Vagina (tissue), 2 donors: Measurements from ENCODE around the gene CSMD2.

Source experiments
- POLR2A ChIP-seq, 2 donors: fragments of 450-650 bp; IDR thresholded peaks; one replicate each; pipeline ENCODE4 v1.6.1; 2017; ENCODE audit warnings: antibody characterized with exemption in 2 of 2, mild to moderate bottlenecking in 2 of 2, moderate library complexity in 2 of 2
- POLR2AphosphoS5 ChIP-seq, 2 donors: sonication (generic); formaldehyde crosslinking; IDR thresholded peaks; one replicate each; pipeline ENCODE4 v1.9.0; 2017; ENCODE audit warnings: antibody characterized with exemption in 2 of 2, mild to moderate bottlenecking in 2 of 2, low read depth in 1 of 2; ENCODE audit not compliant: insufficient read depth in 1 of 2
- TF ChIP-seq, protein P1 (sequence below), 3 experiments: fragments of 450-650 bp in 2 of 3; fragments of 200-600 bp in 1 of 3; sonication (generic) in 1 of 3; IDR thresholded peaks; one replicate each; pipeline ENCODE4 v1.5.1; 2017 to 2019; ENCODE audit warnings: antibody characterized with exemption in 3 of 3, mild to moderate bottlenecking in 2 of 3, moderate library complexity in 2 of 3

DNA sequence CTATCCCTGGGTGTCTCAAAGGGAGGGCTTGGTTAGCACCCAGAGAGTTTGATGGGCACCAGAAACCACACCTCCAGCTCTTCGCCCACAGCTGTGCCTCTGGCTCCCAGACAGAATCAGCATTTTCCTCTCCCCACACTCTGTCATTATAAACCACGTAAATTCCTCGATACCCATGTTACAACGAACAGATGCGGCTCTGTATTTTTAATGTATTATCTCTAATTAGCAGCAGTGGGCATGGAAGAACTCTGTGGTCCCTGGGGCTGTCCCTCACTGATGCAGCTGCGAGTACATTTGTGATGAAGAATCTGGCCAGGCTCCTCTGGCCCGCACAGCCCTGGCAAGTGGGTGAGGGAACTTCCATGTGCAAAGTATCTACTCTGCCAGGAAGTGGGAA lies 290.4 kb downstream of the CSMD2 start:
- TF ChIP-seq POLR2A (IDR thresholded peaks at IDR 0.05) (no peak), POLR2AphosphoS5 (IDR thresholded peaks at IDR 0.05; ENCODE audit: insufficient read depth in 1 of 2, low read depth in 1 of 2) (no peak)
- TF ChIP-seq, protein P1, sequence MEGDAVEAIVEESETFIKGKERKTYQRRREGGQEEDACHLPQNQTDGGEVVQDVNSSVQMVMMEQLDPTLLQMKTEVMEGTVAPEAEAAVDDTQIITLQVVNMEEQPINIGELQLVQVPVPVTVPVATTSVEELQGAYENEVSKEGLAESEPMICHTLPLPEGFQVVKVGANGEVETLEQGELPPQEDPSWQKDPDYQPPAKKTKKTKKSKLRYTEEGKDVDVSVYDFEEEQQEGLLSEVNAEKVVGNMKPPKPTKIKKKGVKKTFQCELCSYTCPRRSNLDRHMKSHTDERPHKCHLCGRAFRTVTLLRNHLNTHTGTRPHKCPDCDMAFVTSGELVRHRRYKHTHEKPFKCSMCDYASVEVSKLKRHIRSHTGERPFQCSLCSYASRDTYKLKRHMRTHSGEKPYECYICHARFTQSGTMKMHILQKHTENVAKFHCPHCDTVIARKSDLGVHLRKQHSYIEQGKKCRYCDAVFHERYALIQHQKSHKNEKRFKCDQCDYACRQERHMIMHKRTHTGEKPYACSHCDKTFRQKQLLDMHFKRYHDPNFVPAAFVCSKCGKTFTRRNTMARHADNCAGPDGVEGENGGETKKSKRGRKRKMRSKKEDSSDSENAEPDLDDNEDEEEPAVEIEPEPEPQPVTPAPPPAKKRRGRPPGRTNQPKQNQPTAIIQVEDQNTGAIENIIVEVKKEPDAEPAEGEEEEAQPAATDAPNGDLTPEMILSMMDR (IDR thresholded peaks at IDR 0.05) = no peak
